ENCODE data around the gene RGS10.

The RGS10 gene

DNA sequence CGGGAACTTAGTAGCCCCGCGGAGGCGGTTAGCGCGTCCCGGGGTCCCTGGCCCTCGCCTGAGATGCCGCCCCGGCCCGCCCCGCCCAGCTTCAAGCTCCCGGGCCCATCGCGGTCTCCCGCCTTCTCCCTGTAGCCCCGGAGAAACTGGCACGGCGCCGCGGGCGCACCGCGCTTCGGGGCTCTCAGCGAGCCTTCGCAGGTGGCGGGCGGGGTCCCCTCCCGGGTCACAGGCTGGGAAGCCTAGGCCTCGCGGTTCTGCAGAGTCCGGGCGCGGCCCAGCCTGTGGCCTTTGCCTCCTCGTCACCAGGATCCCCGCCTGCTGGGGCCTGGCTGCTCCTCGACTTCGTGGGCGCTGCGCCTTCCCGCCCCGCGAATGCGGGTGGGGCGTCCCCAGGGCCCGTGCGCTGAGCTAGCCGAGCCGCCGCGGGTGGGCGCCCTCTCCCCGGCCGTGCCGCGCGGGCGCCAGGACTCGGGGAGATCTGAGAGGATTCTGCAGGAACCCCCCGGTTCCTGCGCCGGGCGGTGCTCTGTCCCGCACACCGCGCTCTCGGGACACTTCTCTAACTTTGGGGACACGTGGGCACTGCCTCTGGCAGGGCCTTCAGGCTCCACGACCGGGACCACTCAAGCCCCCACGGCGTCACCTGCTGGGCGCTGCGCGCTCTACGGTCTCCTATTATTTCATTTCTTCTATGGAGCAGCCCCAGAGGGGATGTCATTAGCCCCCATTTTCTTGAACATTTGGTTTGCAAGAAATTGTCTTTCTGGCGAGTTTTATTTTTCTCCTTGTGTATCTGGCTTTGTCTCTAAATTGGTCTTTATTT is 682 bp upstream of the RGS10 start:
- Histone ChIP-seq H3K27ac (ENCODE audit: poor library complexity, severe bottlenecking) (peak overlapping the region; percentile 58), H3K4me3 (ENCODE audit: severe bottlenecking) (peak overlapping the region; percentile 63), H3K36me3 (ENCODE audit: low read depth) (no peaks in the 10 kb centered on the region), H3K4me1 (ENCODE audit: insufficient read depth, poor library complexity, severe bottlenecking) (peaks cover 10% of the 10 kb centered on the region), H3K27me3 (ENCODE audit: insufficient read depth, poor library complexity, severe bottlenecking) (no peaks in the 10 kb centered on the region), H3K9me3 (ENCODE audit: severe bottlenecking) (no peaks in the 10 kb centered on the region)
- TF ChIP-seq, protein P1, sequence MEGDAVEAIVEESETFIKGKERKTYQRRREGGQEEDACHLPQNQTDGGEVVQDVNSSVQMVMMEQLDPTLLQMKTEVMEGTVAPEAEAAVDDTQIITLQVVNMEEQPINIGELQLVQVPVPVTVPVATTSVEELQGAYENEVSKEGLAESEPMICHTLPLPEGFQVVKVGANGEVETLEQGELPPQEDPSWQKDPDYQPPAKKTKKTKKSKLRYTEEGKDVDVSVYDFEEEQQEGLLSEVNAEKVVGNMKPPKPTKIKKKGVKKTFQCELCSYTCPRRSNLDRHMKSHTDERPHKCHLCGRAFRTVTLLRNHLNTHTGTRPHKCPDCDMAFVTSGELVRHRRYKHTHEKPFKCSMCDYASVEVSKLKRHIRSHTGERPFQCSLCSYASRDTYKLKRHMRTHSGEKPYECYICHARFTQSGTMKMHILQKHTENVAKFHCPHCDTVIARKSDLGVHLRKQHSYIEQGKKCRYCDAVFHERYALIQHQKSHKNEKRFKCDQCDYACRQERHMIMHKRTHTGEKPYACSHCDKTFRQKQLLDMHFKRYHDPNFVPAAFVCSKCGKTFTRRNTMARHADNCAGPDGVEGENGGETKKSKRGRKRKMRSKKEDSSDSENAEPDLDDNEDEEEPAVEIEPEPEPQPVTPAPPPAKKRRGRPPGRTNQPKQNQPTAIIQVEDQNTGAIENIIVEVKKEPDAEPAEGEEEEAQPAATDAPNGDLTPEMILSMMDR (IDR thresholded peaks at IDR 0.05; ENCODE audit: poor library complexity, severe bottlenecking) = peak; percentile 83
- DNase-seq (ENCODE audit: low spot score) (peak; percentile 68), ATAC-seq (ENCODE audit: low read depth) (peak; percentile 64)

DNA sequence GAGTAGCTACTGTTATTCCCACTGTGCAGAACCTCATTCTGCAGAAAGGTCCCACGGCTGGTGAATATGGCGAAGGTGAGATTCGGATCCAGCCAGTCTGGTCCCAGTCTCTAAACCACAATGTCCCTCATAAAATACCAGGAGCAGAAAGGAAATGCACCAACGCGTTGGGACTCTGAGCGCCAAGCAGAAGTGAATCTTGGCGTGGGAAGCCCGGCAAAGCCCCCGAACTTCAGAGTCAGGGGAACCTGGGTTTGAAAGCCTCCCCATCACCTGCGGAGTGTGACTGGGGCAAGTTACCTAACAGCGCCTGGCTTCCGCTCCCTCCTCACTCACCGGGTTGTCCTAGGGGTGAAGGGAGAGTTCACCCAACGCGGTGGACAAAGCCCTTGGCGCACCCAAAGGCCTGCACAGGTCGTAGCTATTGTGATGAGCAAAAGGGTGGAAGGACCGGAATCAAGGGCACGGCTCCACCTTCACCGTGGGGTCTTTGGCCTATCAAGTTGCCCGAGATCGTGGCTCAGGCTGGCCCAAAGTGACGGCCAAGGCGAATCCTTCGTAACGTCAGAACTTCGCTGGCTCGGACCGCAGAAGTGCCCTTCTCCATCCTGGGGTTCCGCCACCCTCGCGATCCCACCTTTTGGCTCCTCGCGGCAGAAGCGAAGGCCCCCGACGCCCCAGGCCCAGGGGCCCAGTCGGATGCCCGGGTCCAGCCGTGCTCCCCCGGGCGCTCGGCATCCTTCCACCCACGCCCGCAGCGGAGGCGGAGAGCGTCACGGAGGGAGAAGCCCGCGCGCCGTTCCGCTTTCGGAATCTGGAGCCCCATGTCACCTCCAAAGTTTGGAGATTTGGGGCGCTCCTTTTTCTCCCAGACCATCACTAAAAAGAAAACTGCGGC is 811 bp downstream of the RGS10 start:
- Histone ChIP-seq H3K4me3 (ENCODE audit: severe bottlenecking) (peak overlapping the region; percentile 63), H3K27ac (ENCODE audit: poor library complexity, severe bottlenecking) (peak overlapping the region; percentile 58), H3K27me3 (ENCODE audit: insufficient read depth, poor library complexity, severe bottlenecking) (no peaks in the 10 kb centered on the region), H3K9me3 (ENCODE audit: severe bottlenecking) (no peaks in the 10 kb centered on the region), H3K36me3 (ENCODE audit: low read depth) (no peaks in the 10 kb centered on the region), H3K4me1 (ENCODE audit: insufficient read depth, poor library complexity, severe bottlenecking) (peaks cover 10% of the 10 kb centered on the region)
- TF ChIP-seq, protein P1 (IDR thresholded peaks at IDR 0.05; ENCODE audit: poor library complexity, severe bottlenecking) = no peak
- no peak for DNase-seq (ENCODE audit: low spot score)
- no peak for ATAC-seq (ENCODE audit: low read depth)

DNA sequence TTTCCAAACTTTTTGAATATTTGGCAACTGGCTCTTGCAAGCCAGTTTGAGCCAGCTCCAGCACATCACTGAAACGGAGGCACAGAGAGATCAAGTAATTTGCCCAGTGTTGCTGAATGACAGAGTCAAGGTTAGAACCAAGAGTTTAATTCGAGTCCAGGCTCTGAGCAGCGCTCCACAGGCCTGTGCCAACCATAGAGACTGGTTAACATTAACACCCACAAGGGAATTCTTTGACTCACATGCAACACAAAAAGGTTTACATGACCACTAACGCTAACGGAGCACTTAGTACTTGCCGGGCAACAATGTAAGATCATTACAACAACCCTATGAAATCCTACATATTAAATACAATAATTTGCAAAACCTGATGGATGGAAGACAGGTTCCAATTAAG is 1.5 kb downstream of the RGS10 start:
- Histone ChIP-seq H3K4me1 (ENCODE audit: insufficient read depth, poor library complexity, severe bottlenecking) (peaks cover 10% of the 10 kb centered on the region), H3K9me3 (ENCODE audit: severe bottlenecking) (no peaks in the 10 kb centered on the region), H3K27ac (ENCODE audit: poor library complexity, severe bottlenecking) (no peak overlapping the region), H3K36me3 (ENCODE audit: low read depth) (no peaks in the 10 kb centered on the region), H3K4me3 (ENCODE audit: severe bottlenecking) (no peak overlapping the region), H3K27me3 (ENCODE audit: insufficient read depth, poor library complexity, severe bottlenecking) (no peaks in the 10 kb centered on the region)
- TF ChIP-seq, protein P1 (IDR thresholded peaks at IDR 0.05; ENCODE audit: poor library complexity, severe bottlenecking) = no peak
- ATAC-seq (ENCODE audit: low read depth) (no peak), DNase-seq (ENCODE audit: low spot score) (no peak)

DNA sequence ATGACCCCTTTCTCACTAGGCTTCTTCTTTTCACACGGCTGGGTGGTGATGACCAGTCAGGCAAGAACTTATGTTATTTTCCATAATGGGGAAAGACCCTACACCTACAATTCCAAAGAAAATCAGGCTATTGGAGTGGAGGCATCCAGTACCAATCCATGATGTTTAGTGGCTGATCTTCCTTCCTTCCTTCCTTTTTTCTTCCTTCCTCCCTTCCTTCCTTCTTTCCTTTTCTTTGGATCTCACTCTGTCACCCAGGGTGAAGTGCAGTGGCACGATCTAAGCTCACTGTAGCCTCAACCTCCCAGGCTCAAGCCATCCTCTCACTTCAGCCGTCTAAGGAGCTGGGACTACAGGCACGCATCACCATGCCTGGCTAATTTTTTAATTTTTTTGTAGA is 2.5 kb downstream of the RGS10 start:
- H3K27me3 ChIP-seq (ENCODE audit: insufficient read depth, poor library complexity, severe bottlenecking) = no peaks in the 10 kb centered on the region
- H3K4me3 ChIP-seq (ENCODE audit: severe bottlenecking) = no peak overlapping the region
- no peaks in the 10 kb centered on the region for H3K36me3 ChIP-seq (ENCODE audit: low read depth)
- TF ChIP-seq, protein P1 (IDR thresholded peaks at IDR 0.05; ENCODE audit: poor library complexity, severe bottlenecking) = no peak
- no peak overlapping the region for H3K27ac ChIP-seq (ENCODE audit: poor library complexity, severe bottlenecking)
- no peaks in the 10 kb centered on the region for H3K9me3 ChIP-seq (ENCODE audit: severe bottlenecking)
- no peak for DNase-seq (ENCODE audit: low spot score)
- H3K4me1 ChIP-seq (ENCODE audit: insufficient read depth, poor library complexity, severe bottlenecking) = peaks cover 10% of the 10 kb centered on the region
- ATAC-seq (ENCODE audit: low read depth) = no peak

Data from RWPE2 (cell line).